Daoy (cell line): ENCODE results near the gene TPST1. TPM values are rescaled to one million over a fixed set of nuclear protein-coding genes. Genes with fewer than 3 reads are reported as not detected.

Experiments
- DNase-seq: peaks from one replicate; pipeline ENCODE4 v3.0.0-alpha.2; 2015; ENCODE audit warnings: low read depth
- total RNA-seq: library from RNA; depleted of rRNA; stranded (reverse); fragments of >200 nt; shearing (Covaris generic); gene quantifications from 2 replicates; pipeline ENCODE4 v1.2.3, GENCODE V29; 2014

The TPST1 gene
- total RNA-seq, 1 experiment from 2014 or later: 87.1 TPM

DNA sequence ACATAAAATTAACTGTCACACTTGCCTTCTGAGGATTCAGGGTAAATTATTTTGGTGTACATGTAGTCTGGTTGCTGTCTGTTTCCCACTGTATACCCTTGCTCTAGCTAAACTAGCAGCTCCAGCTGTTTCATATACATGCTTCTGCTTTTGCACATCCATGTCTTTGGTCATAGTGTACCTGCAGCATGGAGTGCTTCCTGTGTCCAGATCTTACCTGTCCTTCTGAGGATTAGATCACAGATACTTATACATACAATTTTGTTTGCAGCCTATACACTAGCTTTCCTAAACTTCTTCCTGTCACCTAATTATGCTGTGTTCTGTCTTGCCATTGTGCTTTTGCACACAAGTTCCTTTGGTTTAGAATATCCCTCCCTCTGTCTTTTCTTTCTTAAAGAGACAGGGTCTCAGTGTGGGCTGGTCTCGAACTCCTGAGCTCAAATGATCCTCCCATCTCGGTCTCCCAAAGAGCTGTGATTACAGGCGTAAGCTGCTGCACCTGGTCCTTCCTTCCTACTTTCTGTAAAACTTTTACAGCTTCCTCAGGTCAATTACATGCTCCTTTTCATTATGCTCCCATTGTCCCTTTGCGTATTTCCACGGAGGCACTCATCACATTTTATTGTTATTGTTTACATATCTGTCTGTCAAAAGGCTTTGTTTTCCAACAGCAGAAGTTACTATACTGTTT, 33.8 kb downstream of the TPST1 start:
- no peak for DNase-seq

DNA sequence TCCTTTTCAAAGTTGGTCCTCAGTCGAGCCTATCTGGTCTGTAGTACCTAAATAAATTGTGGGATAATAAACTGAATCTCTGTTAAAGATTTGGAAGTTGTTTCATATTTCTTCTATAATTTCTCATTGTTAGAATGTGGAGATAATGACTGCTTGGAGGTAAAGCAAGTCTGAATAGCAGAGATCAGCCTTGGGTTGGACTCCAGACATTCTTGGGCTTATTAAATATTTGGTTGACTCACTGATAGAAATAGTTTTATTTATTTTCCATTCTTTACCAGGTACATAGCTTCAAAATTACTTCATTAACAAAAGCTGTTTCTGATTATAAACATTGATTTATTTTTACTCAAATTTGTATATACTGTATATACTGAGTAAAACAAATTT, 34.3 kb downstream of the TPST1 start:
- DNase-seq: no peak

DNA sequence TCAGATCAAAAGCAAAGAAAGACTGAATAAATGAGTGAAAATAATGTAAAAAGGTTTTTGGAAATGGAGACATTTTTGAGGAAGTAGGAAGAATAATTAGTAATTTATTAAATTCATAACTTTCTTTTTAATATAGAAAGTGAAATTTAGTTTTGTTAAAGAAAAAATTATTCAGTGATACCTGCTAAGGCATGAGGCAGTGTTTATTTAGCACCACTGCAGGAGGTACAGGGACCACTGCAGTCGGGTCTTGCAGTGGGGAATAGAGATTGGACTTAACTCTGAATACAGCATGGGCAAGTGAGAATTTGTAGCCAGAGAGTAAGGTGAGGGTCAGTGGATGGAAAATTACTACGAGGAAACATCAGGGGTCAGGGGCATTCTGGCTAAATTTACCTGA, 39.9 kb downstream of the TPST1 start:
- no peak for DNase-seq

DNA sequence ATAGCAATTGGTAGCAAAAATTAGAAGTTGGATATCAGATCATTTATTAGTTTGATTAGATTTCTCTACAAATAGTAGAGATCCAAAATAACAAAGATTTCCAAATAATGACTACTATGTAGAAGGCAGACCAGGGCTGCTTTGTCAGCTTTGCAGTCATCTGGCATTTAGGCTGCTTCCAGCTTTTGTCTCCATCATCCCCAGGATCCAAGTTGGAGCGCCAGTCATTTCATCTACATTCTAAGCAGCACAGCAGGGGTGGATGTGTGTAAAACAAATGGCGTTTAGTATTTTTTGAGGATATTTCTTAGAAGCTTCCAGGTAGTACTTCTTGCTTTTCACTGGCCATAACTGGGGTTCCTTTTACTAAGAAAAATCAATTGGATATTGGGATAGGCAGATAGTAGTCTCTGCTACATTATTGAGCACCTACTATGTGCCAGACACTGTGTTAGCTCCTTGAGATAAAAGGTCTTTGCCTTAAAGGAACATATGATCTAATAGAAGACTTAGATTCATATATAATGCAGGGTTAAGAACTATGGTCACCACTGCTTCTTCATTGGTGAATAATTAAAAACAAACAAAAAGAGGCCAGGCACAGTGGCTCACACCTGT, 41.5 kb downstream of the TPST1 start:
- no peak for DNase-seq

DNA sequence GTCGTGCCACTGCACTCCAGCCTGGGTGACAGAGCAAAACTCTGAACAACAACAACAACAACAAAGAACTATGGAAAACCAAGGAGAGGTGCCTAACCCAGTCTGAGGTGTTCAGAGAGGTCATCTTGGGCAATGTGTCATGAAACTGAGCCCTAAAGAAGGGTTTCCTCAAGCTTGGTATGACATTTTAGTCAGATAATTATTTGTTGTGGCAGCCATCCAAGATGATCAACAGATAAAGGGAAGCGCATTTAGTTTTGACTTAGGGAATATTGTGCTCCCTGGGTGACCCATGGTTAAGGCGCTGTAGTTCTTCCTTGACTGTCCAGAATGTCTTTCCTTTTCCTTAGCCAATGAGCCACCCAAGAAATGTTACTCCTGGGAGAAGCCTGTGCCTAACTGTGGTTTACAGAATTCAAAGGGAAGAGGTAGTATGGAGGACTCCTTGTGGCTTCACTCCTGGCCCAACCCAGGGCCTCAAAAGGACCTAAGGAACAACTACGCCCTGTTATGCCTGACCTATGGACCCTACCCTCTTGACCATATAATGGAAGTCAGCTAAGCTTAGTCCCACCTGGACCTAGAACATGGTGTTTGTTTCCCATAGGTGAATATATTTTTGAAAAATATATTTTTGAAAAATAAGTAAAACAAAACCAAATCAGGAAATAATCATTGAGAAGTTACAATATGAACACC, 42.4 kb downstream of the TPST1 start:
- peak; percentile 32 for DNase-seq

DNA sequence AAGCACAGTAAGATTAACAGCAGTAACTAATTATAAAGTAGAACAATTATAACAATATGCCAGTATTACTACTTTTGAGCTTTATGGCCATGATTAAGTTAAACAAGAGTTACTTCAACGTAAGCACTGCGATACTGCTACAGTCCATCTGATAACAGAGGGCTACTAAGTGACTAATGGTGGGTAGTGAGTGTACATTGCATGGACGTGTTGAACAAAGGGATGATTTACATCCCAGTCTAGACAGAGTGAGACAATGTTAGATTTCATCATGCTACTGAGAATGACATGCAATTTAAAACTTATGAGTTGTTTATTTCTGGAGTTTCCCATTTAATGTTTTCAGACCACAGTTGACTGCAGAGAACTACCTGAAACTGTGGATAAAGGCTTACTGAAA, 45.6 kb downstream of the TPST1 start:
- peak; percentile 92 for DNase-seq

DNA sequence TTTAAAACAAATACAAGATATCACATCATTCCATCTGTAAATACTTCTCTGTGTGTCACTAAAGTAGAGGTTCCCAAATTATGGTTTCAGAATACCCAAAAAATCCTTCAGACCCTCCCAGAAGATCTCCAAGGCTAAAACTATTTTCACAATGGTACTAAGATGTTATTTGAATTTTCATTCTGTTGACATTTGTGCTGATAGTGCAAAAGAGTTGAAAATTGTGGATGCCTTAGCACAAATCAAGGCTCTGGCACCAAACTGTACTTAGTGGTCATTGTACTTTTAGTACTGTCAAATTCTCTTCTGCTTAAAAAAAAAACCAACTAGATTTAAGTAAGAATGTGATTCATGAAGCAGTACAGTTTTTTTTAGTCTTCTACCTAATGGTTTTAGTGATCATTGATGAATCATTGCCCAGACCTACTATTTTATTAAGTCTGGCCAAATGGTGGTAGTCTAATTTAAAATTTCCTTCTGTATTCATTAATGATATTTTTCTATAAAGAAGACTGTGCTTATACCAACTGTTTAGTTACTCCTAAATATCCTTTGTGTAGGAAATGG, 50.5 kb downstream of the TPST1 start:
- DNase-seq: no peak

DNA sequence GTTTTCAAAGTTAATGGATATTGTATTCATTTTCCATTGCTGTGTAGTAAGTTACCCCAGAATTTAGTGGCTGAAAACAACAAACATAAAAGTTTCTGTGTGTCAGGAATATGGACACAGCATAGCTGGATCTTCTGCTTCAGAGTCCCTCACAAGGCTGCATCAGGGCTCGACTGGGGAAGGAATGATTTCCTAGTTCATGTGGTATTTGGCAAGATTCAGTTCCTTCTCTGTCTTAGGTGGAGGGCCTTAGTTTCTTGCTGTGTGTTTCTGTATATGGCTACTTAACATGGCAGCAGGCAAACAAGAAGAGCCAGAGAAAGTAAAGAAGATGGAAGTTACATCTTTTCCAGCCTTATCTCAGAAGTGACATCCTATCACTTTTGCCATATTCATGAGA, 51.1 kb downstream of the TPST1 start:
- no peak for DNase-seq

DNA sequence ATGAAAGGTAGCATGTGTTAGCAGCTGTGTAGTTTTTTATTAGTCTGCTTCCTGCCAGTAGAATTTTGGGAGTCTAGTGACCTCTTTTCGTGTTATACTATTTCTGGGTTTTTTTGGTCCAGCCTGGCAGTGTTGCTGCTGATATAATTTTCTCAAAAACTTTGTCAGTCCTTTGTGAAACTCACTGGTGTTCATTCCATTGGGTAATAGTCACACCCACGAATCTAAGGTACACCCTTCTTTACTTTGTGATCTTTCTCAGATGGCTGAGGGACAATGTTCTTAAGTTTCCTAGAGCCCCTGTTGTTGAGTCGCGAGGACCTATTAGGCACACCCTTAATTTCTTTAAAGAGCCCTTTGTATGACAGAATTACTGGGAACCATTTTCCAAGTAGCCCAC, 52.3 kb downstream of the TPST1 start:
- no peak for DNase-seq

DNA sequence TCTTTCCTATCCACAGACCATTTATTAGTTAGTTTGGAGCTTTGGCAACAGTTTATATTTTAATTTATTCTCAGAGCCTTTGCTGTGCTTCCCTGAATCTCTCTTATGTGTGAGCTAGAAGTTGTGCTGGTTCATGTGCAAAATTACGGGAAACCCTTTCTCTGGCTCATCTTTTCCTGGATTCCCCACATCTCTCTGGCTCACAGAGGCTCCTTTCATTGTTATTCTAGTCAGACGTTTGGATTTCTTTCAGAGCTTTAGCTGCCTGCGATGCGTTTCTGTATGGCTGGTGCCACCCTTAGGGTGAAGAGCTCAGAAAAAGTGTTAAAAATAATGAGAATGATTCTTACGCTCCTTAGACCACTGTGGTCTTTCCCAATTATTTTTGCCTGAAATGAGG, 53.3 kb downstream of the TPST1 start:
- no peak for DNase-seq

DNA sequence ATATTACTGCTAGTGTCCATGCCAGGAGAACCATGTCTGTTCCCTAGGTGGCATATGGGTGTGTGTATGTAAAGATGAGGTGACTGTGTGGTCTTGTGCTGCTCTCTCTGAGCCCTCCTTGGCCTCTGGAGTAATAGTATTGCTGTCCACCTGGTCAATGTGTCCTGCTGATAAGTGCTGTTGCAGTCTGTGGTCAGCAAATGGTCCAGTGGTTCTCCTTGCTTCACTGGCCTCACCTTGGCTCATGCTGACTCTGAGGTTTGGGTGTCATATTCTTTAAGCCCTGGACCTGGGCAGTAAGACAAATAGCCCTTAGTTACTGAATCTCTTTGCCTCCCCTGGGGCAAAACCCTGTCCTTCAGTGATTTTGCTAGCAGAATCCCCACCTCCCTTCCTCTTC, 56.8 kb downstream of the TPST1 start:
- no peak for DNase-seq

DNA sequence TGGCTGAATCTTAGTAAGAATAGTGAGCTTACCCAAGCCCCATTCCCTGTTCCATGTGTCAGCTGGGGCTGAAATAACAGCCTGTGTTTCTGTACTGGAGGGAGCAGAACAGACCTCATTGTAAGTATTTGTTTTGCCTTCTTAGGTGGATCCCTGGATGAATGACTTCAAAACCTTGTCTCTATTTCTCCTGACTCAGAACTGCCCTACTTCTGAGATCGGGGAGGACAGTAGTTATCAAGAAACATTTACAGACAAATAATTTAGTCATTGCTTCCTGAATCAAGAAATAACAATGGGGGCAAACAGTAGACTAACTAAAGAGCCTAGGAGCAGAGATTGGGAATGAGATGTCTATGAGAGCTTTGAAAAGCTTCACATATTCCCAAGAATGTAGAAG, 58.8 kb downstream of the TPST1 start:
- DNase-seq: no peak

DNA sequence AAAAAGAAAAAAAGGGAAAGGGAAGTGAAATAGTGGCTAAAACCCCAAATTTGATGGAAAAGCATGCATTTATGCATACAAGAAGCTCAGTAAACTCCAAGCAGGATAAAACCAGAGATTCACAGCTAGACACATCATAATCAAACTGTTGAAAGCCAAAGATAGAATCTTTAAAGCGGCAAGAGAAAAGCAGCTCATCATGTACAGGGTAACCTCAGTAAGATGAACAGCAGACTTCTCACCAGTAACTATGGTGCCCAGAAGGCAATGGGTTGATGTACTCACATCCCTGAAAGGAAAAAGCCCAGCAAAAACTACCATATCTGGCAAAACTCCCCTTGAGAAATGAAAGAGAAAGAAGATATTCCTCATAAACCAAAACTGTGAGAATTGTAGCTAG, 60.4 kb downstream of the TPST1 start:
- peak; percentile 20 for DNase-seq

DNA sequence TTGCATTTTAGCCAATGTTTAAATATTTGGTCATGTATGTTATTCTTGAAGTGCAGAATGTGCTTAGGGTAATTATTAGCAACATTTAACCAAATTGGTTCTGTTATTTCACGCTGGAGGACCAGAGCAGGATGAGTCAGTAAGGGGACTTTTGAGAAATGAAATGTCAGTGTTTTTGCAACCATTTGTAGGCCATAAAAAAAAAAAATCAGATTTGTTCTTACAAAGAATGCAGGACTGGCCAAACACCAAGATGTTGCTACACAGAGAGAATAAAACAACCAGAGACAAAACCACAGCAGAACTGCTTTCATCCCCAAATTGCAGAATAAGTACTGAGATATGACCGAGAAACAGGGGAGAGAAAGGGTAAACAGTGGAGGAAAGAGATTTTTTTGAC, 62.1 kb downstream of the TPST1 start:
- DNase-seq: no peak

DNA sequence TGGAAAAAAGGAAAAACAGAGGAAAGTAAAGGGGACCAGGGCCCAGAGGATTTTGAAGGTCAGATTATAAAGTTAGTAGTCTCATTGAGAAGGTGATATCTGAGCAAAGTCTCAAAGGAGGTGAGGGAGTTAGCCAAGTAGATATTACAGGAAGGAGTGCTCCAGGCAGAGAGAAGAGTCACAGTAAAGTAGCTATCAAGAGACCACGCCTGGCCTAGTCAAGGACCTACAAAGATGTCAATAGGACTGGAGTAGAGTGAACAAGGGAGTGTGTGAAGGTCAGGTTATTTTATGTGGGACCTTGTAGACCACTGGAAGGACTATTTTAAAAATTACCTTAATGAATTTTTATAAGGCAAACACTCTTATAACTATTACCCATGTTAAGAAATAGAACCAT, 64.8 kb downstream of the TPST1 start:
- no peak for DNase-seq

DNA sequence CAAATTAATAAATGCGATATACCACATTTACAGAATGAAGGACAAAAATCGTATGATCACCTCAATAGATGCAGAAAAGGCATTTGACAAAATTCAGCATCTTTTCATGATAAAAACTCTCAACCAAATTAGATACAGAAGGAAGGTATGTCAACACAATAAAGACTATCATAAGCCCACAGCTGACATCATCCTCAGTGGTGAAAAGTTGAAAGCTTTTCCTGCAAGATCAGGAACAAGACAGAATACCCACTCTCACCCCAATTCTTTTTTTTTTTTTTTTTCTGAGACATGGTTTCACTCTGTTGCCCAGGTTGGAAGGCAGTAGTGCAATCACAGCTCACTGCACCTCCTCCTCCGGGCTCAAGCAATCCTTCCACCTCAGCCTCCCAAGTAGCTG, 67.2 kb downstream of the TPST1 start:
- no peak for DNase-seq

DNA sequence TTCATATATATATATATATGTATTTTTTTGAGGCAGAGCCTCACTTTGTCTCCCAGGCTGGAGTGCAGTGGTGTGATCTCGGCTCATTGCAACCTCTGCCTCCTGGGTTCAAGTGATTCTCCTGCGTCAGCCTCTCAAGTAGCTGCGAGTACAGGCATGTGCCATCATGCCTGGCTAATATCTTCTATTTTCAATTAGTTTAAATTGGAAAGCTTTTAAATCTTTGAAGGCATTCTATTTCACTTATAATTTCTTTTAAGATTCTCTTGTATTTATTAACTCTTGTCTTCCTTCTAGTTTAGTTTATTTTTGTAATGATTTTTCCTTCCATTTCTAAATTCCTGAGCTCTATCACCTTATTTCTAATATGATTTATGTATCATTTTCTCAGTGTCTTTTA, 71.2 kb downstream of the TPST1 start:
- no peak for DNase-seq

DNA sequence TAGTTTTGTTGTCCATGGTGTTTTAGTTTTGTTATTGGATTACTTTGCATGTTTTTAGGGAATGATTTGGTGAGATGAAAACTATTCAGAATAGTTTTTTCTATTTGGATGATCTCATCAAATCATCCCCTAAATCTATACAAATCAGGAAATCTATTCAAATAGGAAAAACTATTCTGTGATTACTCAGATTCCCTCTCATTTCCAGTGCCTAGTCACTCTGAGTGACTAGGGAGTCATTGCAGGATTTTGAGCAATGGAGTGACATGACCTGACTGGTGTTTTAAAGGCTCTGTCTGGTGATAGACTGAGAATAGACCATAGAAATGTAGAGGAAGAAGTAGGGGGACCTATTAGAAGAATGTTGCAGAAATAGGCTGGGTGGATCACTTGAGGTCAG, 72.4 kb downstream of the TPST1 start:
- no peak for DNase-seq

DNA sequence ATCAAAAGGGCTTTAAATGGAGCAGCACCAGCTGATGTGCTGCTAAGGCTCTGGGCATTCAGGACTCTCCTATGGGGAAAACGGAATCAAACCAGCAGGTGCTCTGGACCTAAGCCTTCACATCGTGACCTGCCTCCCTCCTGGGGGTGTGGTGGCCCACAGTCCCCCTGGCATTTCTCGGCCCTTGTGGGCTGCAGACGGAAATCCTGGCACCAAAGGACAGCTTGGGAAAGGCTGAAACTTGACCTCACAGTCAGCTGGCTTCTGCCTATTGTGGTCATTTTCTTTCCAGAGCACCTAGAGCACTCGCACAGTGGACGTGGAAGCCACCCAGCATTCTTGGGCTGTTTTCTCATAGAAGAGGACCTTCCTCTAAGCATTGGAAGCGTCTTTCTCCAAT, 74.8 kb downstream of the TPST1 start:
- DNase-seq: no peak

DNA sequence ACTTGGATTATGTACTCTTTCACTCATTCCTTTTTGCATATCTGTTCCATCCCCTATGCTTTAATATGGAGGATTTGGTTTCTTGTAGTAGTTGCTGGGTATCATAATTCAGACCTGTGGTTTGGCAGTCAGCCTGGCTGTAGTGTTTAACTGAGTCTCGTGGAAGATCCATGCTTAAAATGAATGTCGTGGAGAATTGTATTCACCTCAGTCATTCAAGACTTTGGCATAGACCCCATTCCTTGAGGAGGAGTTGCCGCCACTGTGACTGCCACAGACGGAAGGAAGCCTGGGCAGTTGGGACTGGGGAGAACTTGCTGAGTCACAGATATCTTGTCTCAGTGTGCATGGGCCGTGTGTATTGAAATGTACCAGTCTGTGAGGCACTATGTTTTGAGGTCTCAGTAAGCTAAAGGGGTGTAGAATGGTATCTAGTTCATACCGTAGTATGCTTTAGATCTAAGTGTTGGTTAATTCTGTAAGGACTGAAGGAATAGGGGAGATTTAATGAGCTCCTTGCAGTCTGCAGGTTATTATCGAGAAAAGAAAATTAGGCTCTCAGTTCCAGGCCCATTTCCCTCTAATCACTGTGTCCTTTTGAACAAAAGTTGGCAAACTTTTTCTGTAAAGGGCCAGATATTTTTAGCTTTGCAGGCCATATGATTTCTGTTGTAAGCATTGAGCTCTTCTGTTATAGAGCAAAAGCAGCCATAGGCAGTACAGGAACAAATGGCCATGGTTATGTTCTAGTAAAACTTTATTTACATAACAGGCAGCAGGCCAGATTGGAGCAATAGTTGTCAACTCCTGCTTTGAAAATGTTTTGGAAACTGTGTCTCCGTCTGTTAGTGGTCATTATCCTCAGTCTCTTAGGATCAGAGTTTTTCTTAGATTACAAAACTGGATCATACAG, 76.8 kb downstream of the TPST1 start:
- peak; percentile 98 for DNase-seq

DNA sequence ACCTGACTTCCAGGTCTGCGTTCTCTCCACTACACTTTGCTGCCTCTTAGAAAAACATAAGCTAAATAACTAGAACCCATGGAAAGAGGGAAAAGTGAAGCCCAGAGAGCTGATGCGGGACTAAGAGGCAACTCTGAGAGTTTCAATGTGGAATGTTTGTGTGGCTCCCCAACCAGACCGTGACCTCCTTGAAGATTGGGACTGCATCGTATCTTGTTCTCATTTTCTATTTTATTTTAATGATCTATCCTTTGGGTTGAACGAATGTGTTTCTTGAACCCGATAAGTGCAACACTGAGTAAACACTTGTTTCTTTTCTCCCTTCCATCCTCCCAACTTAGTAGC, 77.4 kb downstream of the TPST1 start:
- peak; percentile 24 for DNase-seq
